HCT116 (cell line): ENCODE data around the gene CCSER1. TPM values are rescaled to one million over a fixed set of nuclear protein-coding genes. Genes with fewer than 3 reads are reported as not detected.

Experiments
- ATAC-seq: fragments of 200-7000 bp; cut with Tn5 transposase; 2 replicates; pipeline ENCODE4 v1.9.1; 2020; ENCODE audit warnings: mild to moderate bottlenecking, moderate library complexity
- BruUV-seq: library from RNA; stranded (reverse); fragments of 400-500 nt; replicated peaks from 2 replicates; lab custom pipeline; 2021; lab: Mats Ljungman, UMichigan
- CTCF ChIA-PET: fragments of 300-600 bp; sonication (Branson Sonifier 250); formaldehyde crosslinking; loops from one replicate; lab custom pipeline; 2021; ENCODE audit warnings: antibody characterized with exemption; lab: Charles Lee
- POLR2A ChIA-PET: fragments of 300-600, 350-600 bp; sonication (Branson Sonifier 250); formaldehyde crosslinking; loops from one replicate; lab custom pipeline; 2021; ENCODE audit warnings: antibody characterized with exemption; lab: Charles Lee
- RAD21 ChIA-PET, 2 experiments: fragments of 300-600 bp; sonication (Branson Sonifier 250); formaldehyde crosslinking; loops; one replicate each; lab custom pipeline; 2023; ENCODE audit warnings: low total read pairs in 2 of 2; ENCODE audit not compliant: uncharacterized antibody in 2 of 2, unreplicated experiment in 2 of 2, low non-redundant PET in 1 of 2; lab: Charles Lee
- DNase-seq: peaks from one replicate; pipeline ENCODE4 v3.0.0-alpha.2; 2010; ENCODE audit warnings: low read depth, low spot score
- H2AFZ ChIP-seq: fragments of 200-600 bp; shearing (Covaris generic), sonication (generic); 2 replicates; pipeline ENCODE4 v1.6.1; 2017; ENCODE audit warnings: low read depth, mixed run types, mixed read lengths, antibody characterized with exemption, low read length; ENCODE audit not compliant: poor library complexity, severe bottlenecking
- H3K27ac ChIP-seq: 2 replicates; pipeline ENCODE4 v1.5.1; 2012; ENCODE audit warnings: low read depth, low read length
- H3K27me3 ChIP-seq: fragments of 200-600 bp; sonication (generic); 2 replicates; pipeline ENCODE4 v1.6.1; 2016; ENCODE audit warnings: mixed run types, low read length, mixed read lengths; ENCODE audit not compliant: insufficient read depth
- H3K36me3 ChIP-seq, 2 experiments: fragments of 200-500 bp in 1 of 2; fragments of 200-600 bp in 1 of 2; sonication (Bioruptor generic) in 1 of 2; sonication (generic) in 1 of 2; 2 replicates each; pipeline versions ENCODE4 v1.5.1 to v1.6.1; 2014 to 2016; ENCODE audit warnings: low read length in 2 of 2, inconsistent platforms in 1 of 2, mixed read lengths in 1 of 2, mixed run types in 1 of 2; ENCODE audit not compliant: insufficient read depth in 2 of 2, control insufficient read depth in 1 of 2
- H3K4me1 ChIP-seq, 2 experiments: fragments of 200-600 bp in 1 of 2; sonication (generic) in 1 of 2; 2 replicates each; pipeline versions ENCODE4 v1.5.1 to v1.6.1; 2012 to 2017; ENCODE audit warnings: low read length in 2 of 2, inconsistent platforms in 1 of 2, mild to moderate bottlenecking in 1 of 2, mixed read lengths in 1 of 2, mixed run types in 1 of 2, moderate library complexity in 1 of 2; ENCODE audit not compliant: insufficient read depth in 2 of 2, control insufficient read depth in 1 of 2
- H3K4me2 ChIP-seq: fragments of 200-600 bp; sonication (generic); 2 replicates; pipeline ENCODE4 v1.6.1; 2017; ENCODE audit warnings: mixed run types, low read length, mixed read lengths
- H3K4me3 ChIP-seq, 2 experiments: fragments of 200-600 bp in 1 of 2; sonication (generic) in 1 of 2; replicated peaks in 1 of 2; 2 replicates each; pipeline ENCODE4 v1.5.1; 2011 to 2016; ENCODE audit warnings: low read length in 2 of 2, control low read depth in 1 of 2, low read depth in 1 of 2, mild to moderate bottlenecking in 1 of 2, mixed read lengths in 1 of 2, mixed run types in 1 of 2
- H3K79me2 ChIP-seq: fragments of 200-600 bp; sonication (generic); 2 replicates; pipeline ENCODE4 v1.6.1; 2017; ENCODE audit warnings: mild to moderate bottlenecking, mixed run types, low read length, moderate library complexity, mixed read lengths; ENCODE audit not compliant: insufficient read depth
- H3K9ac ChIP-seq: fragments of 200-600 bp; sonication (generic); 2 replicates; pipeline ENCODE4 v1.6.1; 2016; ENCODE audit warnings: low read length, mixed read lengths
- H3K9me2 ChIP-seq: fragments of 200-600 bp; sonication (generic), shearing (Covaris generic); 2 replicates; pipeline ENCODE4 v1.6.1; 2017; ENCODE audit warnings: mixed run types, mild to moderate bottlenecking, moderate library complexity; ENCODE audit not compliant: insufficient read depth
- H3K9me3 ChIP-seq, 2 experiments: fragments of 200-500 bp in 1 of 2; fragments of 200-600 bp in 1 of 2; sonication (Bioruptor generic) in 1 of 2; sonication (generic) in 1 of 2; 2 replicates each; pipeline ENCODE4 v1.6.1; 2014 to 2017; ENCODE audit warnings: low read length in 2 of 2, mixed read lengths in 2 of 2, inconsistent platforms in 1 of 2, low read depth in 1 of 2, mild to moderate bottlenecking in 1 of 2, mixed run types in 1 of 2, moderate library complexity in 1 of 2; ENCODE audit not compliant: control insufficient read depth in 1 of 2, insufficient read depth in 1 of 2
- H4K20me1 ChIP-seq: fragments of 200-600 bp; sonication (generic), shearing (Covaris generic); 2 replicates; pipeline ENCODE4 v1.6.1; 2017; ENCODE audit warnings: mixed run types, mild to moderate bottlenecking, moderate library complexity; ENCODE audit not compliant: insufficient read depth
- ATF3 ChIP-seq: IDR thresholded peaks from 2 replicates; pipeline ENCODE4 v1.6.1; 2012
- CBX3 ChIP-seq: IDR thresholded peaks from 2 replicates; pipeline ENCODE4 v1.6.1; 2012; ENCODE audit warnings: low read depth
- CEBPB ChIP-seq: IDR thresholded peaks from 2 replicates; pipeline ENCODE4 v1.6.1; 2012; ENCODE audit warnings: low read depth
- EGR1 ChIP-seq: IDR thresholded peaks from 2 replicates; pipeline ENCODE4 v1.6.1; 2012; ENCODE audit warnings: low read depth
- EZH2 ChIP-seq: fragments of 200-600 bp; sonication (generic); IDR thresholded peaks from 2 replicates; pipeline ENCODE4 v1.6.1; 2017; ENCODE audit warnings: antibody characterized with exemption, mixed run types
- FOSL1 ChIP-seq: IDR thresholded peaks from 2 replicates; pipeline ENCODE4 v1.6.1; 2012; ENCODE audit warnings: low read depth
- JUND ChIP-seq: IDR thresholded peaks from 2 replicates; pipeline ENCODE4 v1.6.1; 2012
- MAX ChIP-seq: IDR thresholded peaks from 2 replicates; pipeline ENCODE4 v1.6.1; 2012
- RAD21 ChIP-seq: IDR thresholded peaks from 2 replicates; pipeline ENCODE4 v1.6.1; 2012; ENCODE audit warnings: low read depth, mild to moderate bottlenecking
- REST ChIP-seq: IDR thresholded peaks from 2 replicates; pipeline ENCODE4 v1.6.1; 2012; ENCODE audit warnings: low read depth
- SIN3A ChIP-seq: IDR thresholded peaks from 2 replicates; pipeline ENCODE4 v1.6.1; 2012; ENCODE audit warnings: low read depth
- SP1 ChIP-seq: IDR thresholded peaks from 2 replicates; pipeline ENCODE4 v1.6.1; 2012; ENCODE audit warnings: low read depth
- SRF ChIP-seq: IDR thresholded peaks from 2 replicates; pipeline ENCODE4 v1.6.1; 2012; ENCODE audit warnings: low read depth
- TCF7L2 ChIP-seq: IDR thresholded peaks from 2 replicates; pipeline ENCODE4 v1.7.0; 2011; ENCODE audit warnings: borderline replicate concordance, inconsistent platforms; ENCODE audit not compliant: insufficient read depth, insufficient read length; ENCODE audit errors: extremely low read depth
- ZBTB33 ChIP-seq: IDR thresholded peaks from 2 replicates; pipeline ENCODE4 v1.6.1; 2011; ENCODE audit warnings: mild to moderate bottlenecking, low read length, moderate library complexity; ENCODE audit not compliant: insufficient replicate concordance; ENCODE audit errors: extremely low read depth
- intact Hi-C: fragments of 100-400 bp; cut with micrococcal nuclease; formaldehyde crosslinking; loops from 2 replicates; pipeline ENCODE4 v1.10.0; 2022
- total RNA-seq: library from RNA; stranded (reverse); gene quantifications from one replicate; pipeline ENCODE4 v1.2.1, GENCODE V29; 2021; ENCODE audit not compliant: unreplicated experiment

The CCSER1 gene
- total RNA-seq, 1 experiment from 2014 or later = 6.7 TPM

- no peak overlapping the region for H3K4me3 ChIP-seq
- H3K4me2 ChIP-seq = no peak overlapping the region
- H3K79me2 ChIP-seq = no peaks in the 10 kb centered on the region
- H3K9me2 ChIP-seq = no peaks in the 10 kb centered on the region
- H3K9me3 ChIP-seq = no peaks in the 10 kb centered on the region
- H3K27ac ChIP-seq = no peak overlapping the region
- CTCF ChIA-PET = no interaction called here
- intact Hi-C loops = no loop called here
- no peaks in the 10 kb centered on the region for H4K20me1 ChIP-seq
- H3K27me3 ChIP-seq = no peaks in the 10 kb centered on the region
- no TSS peak for BruUV-seq
- no peak overlapping the region for H3K9ac ChIP-seq
- DNase-seq = no peak
- H2AFZ ChIP-seq = no peak overlapping the region
- TF ChIP-seq TCF7L2 = no peak
- no peak for TF ChIP-seq SIN3A
- TF ChIP-seq ATF3 = no peak
- TF ChIP-seq CBX3 = no peak
- TF ChIP-seq MAX = no peak
- ATAC-seq = no peak
- no peaks in the 10 kb centered on the region for H3K4me1 ChIP-seq
- RAD21 ChIA-PET = no interaction called here
- POLR2A ChIA-PET = no interaction called here
- no peaks in the 10 kb centered on the region for H3K36me3 ChIP-seq
Observed at GRCh38 chr4:90648311-90648710, 521.1 kb downstream of the CCSER1 start.

- Histone ChIP-seq H2AFZ (no peak overlapping the region), H3K27me3 (no peaks in the 10 kb centered on the region), H3K4me2 (no peak overlapping the region), H3K27ac (no peak overlapping the region), H3K9me2 (no peaks in the 10 kb centered on the region), H3K36me3 (no peaks in the 10 kb centered on the region), H3K79me2 (no peaks in the 10 kb centered on the region), H4K20me1 (no peaks in the 10 kb centered on the region), H3K4me3 (no peak overlapping the region), H3K4me1 (no peaks in the 10 kb centered on the region), H3K9me3 (no peaks in the 10 kb centered on the region), H3K9ac (no peak overlapping the region)
- ChIA-PET POLR2A (no interaction called here), CTCF (no interaction called here), RAD21 (no interaction called here)
- DNase-seq = no peak
- TF ChIP-seq EZH2 (no peak), MAX (no peak), SIN3A (no peak), JUND (no peak), ZBTB33 (no peak), SRF (no peak), EGR1 (no peak), REST (no peak), RAD21 (no peak), FOSL1 (no peak), SP1 (no peak), ATF3 (no peak), CEBPB (no peak)
- no TSS peak for BruUV-seq
- intact Hi-C loops = no loop called here
- ATAC-seq = no peak
Observed at GRCh38 chr4:90648791-90649190, 521.6 kb downstream of the CCSER1 start.
